GM20000 (cell line): ENCODE data around the gene VPS51.
"Not testable (repeated sequence)": the region's sequence is repeated elsewhere in the genome, so short reads cannot be mapped to it uniquely, and the experiment has no call there.

Experiments used
- DNase-seq: peaks from one replicate; pipeline ENCODE4 v3.0.0; 2012; ENCODE audit warnings: low spot score
- CTCF ChIP-seq: IDR thresholded peaks from 2 replicates; pipeline ENCODE4 v1.5.1; 2012; ENCODE audit warnings: mild to moderate bottlenecking, control low read depth; ENCODE audit errors: extremely low read depth, missing control alignments

The VPS51 gene

GRCh38 chr11:65134952-65135632, 39.1 kb downstream of the VPS51 start:
- no peak for TF ChIP-seq CTCF
- DNase-seq = peak; percentile 92

GRCh38 chr11:65135633-65136145, 39.7 kb downstream of the VPS51 start:
- no peak for TF ChIP-seq CTCF
- no peak for DNase-seq

GRCh38 chr11:65136515-65137096, 40.6 kb downstream of the VPS51 start:
- no peak for TF ChIP-seq CTCF
- DNase-seq = no peak

GRCh38 chr11:65141896-65142494, 46.0 kb downstream of the VPS51 start:
- DNase-seq = no peak
- no peak for TF ChIP-seq CTCF

GRCh38 chr11:65147352-65148075, 51.5 kb downstream of the VPS51 start:
- DNase-seq = no peak
- no peak for TF ChIP-seq CTCF

GRCh38 chr11:65148657-65149056, 52.6 kb downstream of the VPS51 start:
- TF ChIP-seq CTCF = no peak
- no peak for DNase-seq

GRCh38 chr11:65150131-65150508, 54.1 kb downstream of the VPS51 start:
- not testable (repeated sequence) for DNase-seq
